NCI-H526 (cell line): ENCODE results near the gene CYP8B1.

Source experiments
- DNase-seq, 2 experiments: peaks; one replicate each; lab custom pipeline; 2025; lab: John Stamatoyannopoulos, UW

Gene CYP8B1

GRCh38 chr3:42826141-42826540 is 49.5 kb downstream of the CYP8B1 start:
- DNase-seq, result no peak

GRCh38 chr3:42823351-42823750 is 52.3 kb downstream of the CYP8B1 start:
- peak; percentile 38 to 42 for DNase-seq

- no peak for DNase-seq
Observed at GRCh38 chr3:42822828-42823227, 52.9 kb downstream of the CYP8B1 start.
